HUES48 (cell line): ENCODE results near the gene SLC45A3.
A peak's percentile ranks its signal among the peaks of the same experiment; 100 is the strongest.

Source experiments
- H3K27ac ChIP-seq: one replicate; pipeline ENCODE4 v1.7.0; 2013; ENCODE audit warnings: low read depth, low read length, inconsistent platforms
- H3K27me3 ChIP-seq: 2 replicates; pipeline ENCODE4 v1.6.1; 2013; ENCODE audit warnings: mild to moderate bottlenecking, low read length; ENCODE audit not compliant: control insufficient read depth, insufficient read depth
- H3K36me3 ChIP-seq: 2 replicates; pipeline ENCODE4 v1.6.1; 2013; ENCODE audit warnings: low read length; ENCODE audit not compliant: control insufficient read depth, insufficient read depth
- H3K4me1 ChIP-seq: 2 replicates; pipeline ENCODE4 v1.6.1; 2013; ENCODE audit warnings: mild to moderate bottlenecking, low read length; ENCODE audit not compliant: control insufficient read depth, insufficient read depth
- H3K4me3 ChIP-seq: 2 replicates; pipeline ENCODE4 v1.5.1; 2013; ENCODE audit warnings: mild to moderate bottlenecking, low read depth, low read length
- H3K9ac ChIP-seq: 2 replicates; pipeline ENCODE4 v1.6.1; 2013; ENCODE audit warnings: mild to moderate bottlenecking, low read depth, low read length, moderate library complexity
- H3K9me3 ChIP-seq: 2 replicates; pipeline ENCODE4 v1.6.1; 2013; ENCODE audit warnings: low read length; ENCODE audit not compliant: control insufficient read depth, insufficient read depth

The SLC45A3 gene

DNA sequence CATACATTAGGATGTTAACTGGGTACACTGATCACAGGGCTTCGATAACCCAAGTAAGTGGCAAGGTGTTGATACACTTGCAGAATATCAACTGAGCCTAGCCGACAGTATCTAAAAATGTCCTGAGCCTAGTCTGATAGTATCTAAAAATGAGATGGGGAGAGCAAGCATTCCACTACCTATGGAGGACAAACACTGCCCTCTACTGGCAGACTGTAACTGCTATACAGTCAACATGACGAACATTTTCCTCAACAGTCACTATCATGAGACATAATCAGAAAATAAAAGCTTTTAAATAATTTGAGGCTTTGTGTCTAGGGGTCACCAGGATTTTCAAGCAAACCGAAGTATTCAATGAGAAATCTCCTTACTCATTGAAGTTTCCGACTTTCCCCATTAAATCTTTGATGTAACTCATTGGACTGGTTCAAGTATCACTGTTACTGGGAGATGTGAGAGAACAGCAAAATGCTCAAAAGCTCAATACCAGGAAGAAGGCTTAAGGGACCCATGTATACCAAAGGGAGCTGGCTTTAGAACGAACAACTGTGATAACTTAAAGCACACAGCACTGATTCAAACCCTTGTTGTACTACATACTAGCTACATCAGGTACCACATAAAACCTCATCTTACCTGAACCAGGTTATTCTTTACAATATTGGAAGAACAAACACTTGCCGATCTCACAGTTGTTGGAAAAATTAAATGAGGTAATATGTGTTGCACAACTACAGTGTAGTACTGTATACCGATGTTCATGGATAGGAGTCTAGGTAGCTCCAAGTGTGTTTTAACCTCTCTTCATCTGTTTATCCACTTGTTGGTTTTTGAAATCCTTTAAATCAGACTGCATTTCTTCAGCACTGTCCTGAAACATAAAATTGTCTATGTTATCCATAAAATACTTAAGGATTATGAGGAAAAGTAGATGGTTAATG is 31.1 kb upstream of the SLC45A3 start:
- Histone ChIP-seq H3K4me3 (no peak overlapping the region), H3K4me1 (peaks cover 34% of the 10 kb centered on the region), H3K27ac (peak overlapping the region; percentile 65), H3K9ac (no peak overlapping the region), H3K9me3 (no peaks in the 10 kb centered on the region), H3K27me3 (no peaks in the 10 kb centered on the region), H3K36me3 (peaks cover 58% of the 10 kb centered on the region)

DNA sequence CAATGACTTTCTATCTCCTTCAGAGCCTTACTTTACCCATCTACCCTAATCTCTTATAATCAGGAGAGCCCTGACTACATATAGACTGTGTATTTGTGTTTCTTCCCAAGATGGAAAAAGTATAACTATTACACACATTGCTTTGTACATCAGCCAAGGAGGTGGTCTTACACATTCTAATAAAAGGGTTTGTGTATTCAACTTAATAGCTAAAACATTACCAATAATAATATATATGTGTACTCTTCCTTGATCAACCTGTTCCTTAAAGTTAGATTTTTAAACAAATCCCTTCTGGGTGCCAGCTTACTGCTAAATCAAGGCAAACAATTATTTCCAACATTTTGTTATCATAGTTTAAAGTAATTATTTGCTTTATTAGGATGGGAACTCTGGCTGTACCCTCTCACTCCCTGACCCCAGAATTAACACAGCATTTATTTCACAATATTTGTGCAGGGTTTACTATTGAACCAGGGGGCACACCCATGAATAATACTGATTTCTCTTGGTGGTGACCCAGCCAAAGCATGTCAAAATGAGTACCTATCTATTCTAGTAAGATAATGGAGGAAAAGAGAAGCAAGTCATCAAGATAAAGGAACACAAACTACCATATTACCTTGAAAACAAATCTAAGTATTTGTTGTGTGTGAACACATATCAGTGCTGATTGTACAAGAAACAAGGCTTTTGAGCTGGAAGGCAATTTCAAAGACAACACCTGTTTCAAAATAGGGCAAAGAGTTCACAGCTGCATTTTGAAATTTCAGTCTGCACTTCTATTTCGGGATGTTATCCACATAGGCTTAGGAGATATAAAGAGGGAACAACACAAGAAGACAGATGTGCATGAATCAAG is 30.1 kb upstream of the SLC45A3 start:
- H3K36me3 ChIP-seq, result peaks cover 48% of the 10 kb centered on the region

GRCh38 chr1:205709640-205710039 is 29.3 kb upstream of the SLC45A3 start:
- Histone ChIP-seq H3K27ac (no peak overlapping the region), H3K36me3 (peaks cover 40% of the 10 kb centered on the region), H3K9ac (no peak overlapping the region), H3K9me3 (no peaks in the 10 kb centered on the region), H3K4me3 (no peak overlapping the region), H3K4me1 (peaks cover 22% of the 10 kb centered on the region), H3K27me3 (no peaks in the 10 kb centered on the region)

More for the DNA sequence above, 30.1 kb upstream of the SLC45A3 start:
- Histone ChIP-seq H3K27me3 (no peaks in the 10 kb centered on the region), H3K4me3 (no peak overlapping the region), H3K27ac (no peak overlapping the region), H3K9me3 (no peaks in the 10 kb centered on the region), H3K9ac (no peak overlapping the region), H3K4me1 (peaks cover 28% of the 10 kb centered on the region)

DNA sequence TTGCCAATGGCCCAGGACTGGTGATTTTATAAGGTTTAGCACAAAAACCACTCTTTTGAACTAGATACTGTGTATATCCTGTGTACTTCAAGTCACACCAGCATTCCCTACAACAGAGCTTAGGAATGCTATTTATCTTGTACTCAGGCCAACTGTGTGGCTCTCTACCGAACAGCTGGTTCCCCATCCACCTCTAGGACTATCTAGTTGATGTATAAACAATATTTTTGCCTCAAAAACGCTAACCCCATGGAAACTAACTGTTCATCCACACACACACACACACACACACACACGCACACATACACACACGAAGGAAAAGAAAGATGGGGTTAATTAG is 28.7 kb upstream of the SLC45A3 start:
- no peak overlapping the region for H3K9ac ChIP-seq
- H3K27me3 ChIP-seq, result no peaks in the 10 kb centered on the region
- H3K27ac ChIP-seq, result no peak overlapping the region

DNA sequence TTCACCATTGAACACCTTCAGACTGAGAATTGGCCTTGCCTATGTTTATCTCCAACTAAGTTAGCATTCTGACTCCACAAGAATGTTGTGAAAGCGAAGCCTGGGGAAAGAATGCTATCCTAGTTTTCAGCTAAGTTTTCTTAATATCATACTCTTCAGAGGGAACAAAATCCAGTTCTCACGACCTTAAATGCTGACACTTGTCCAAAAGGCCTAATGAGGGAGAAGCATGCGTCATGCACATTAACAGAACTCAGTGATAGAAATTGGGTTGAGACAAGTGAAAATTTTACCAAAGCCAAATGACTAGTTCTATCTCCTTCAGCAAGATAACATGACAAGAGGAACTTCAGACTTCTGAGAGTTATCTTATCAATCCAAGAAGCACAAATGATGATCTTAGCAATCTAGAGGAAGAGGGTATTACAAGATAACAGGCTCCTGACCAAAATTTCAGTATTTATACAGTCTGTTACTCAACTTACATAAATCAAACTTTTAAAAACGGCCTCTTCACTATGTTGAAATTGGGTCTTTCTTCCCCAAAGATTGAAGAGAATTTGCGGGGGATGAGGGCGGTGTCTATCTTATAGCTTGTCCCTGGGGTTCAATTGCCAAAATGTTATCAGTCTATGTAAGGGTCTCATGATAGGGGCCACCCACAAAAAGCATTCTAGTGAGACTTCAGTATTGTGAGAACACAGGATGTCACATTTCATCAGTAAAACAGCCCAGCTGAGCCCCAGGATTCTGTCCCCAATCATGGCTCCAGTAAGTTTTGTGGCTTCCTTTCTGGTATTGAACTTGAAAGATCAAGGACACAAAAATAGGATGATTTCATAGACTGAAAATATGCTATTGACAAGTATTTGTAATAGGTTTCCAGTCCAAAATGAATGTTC is 26.5 kb upstream of the SLC45A3 start:
- peaks cover 31% of the 10 kb centered on the region for H3K36me3 ChIP-seq
- no peak overlapping the region for H3K27ac ChIP-seq
- H3K4me1 ChIP-seq, result 0 out of 2 replicates have a peak, but pooled peaks cover 1% of the 10 kb centered on the region
- H3K9me3 ChIP-seq, result no peaks in the 10 kb centered on the region
- no peaks in the 10 kb centered on the region for H3K27me3 ChIP-seq
- no peak overlapping the region for H3K9ac ChIP-seq
- H3K4me3 ChIP-seq, result no peak overlapping the region

More for the DNA sequence above, 28.7 kb upstream of the SLC45A3 start:
- H3K4me1 ChIP-seq, result peaks cover 16% of the 10 kb centered on the region
- no peak overlapping the region for H3K4me3 ChIP-seq
- peaks cover 36% of the 10 kb centered on the region for H3K36me3 ChIP-seq
- H3K9me3 ChIP-seq, result no peaks in the 10 kb centered on the region

- H3K27me3 ChIP-seq, result no peaks in the 10 kb centered on the region
- H3K4me3 ChIP-seq, result no peak overlapping the region
- peaks cover 12% of the 10 kb centered on the region for H3K4me1 ChIP-seq
- H3K36me3 ChIP-seq, result peaks cover 21% of the 10 kb centered on the region
- no peaks in the 10 kb centered on the region for H3K9me3 ChIP-seq
- no peak overlapping the region for H3K9ac ChIP-seq
- H3K27ac ChIP-seq, result no peak overlapping the region
Observed at GRCh38 chr1:205704903-205705302, 24.6 kb upstream of the SLC45A3 start.

DNA sequence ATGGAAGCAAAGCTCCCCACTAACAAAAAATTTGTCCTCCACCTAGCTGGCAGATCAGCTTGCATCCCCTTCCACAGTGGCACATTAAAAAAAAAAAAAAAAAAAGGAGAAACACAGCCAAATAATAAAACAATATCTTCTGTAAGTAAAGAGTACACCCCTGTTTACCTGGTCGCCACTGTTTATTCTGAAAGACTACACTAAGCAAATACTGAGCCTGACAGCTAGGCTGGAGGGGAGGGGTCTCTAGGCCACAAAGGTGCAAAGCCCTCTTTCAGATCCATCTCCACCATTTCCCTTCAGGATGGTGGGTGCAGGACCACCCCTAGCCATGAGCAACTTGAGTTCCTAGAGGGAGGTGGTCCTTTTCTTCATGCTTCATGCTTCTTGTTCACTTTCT is 22.8 kb upstream of the SLC45A3 start:
- Histone ChIP-seq H3K27me3 (no peaks in the 10 kb centered on the region), H3K4me1 (peaks cover 12% of the 10 kb centered on the region), H3K9me3 (no peaks in the 10 kb centered on the region), H3K27ac (no peak overlapping the region), H3K4me3 (no peak overlapping the region), H3K36me3 (peaks cover 3% of the 10 kb centered on the region; the same call in 1 of the 2 replicates), H3K9ac (no peak overlapping the region)

DNA sequence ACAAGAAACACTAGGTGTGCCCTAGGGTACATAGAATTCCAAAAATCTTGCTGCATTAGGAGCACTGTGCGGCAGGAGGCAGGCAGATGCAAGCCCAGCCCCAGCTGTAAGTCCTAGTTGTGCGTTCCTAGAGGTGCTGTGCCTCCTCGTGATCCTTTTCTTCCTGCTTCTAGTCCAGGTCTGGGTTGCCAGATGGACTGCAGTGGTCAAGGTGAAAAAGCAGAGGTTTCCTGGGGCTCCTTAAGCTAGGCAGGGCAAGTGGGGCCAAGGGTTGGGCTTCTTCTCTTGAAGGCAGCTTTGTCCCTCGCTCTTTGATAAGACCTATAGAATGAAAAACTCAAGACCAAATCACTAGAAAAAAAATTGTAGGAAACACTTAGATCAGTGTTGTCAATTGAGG is 21.6 kb upstream of the SLC45A3 start:
- Histone ChIP-seq H3K9me3 (no peaks in the 10 kb centered on the region), H3K36me3 (peaks cover 3% of the 10 kb centered on the region; the same call in 1 of the 2 replicates), H3K9ac (no peak overlapping the region), H3K4me3 (no peak overlapping the region), H3K4me1 (peaks cover 12% of the 10 kb centered on the region), H3K27ac (no peak overlapping the region), H3K27me3 (no peaks in the 10 kb centered on the region)

GRCh38 chr1:205701420-205701819 is 21.1 kb upstream of the SLC45A3 start:
- Histone ChIP-seq H3K27me3 (no peaks in the 10 kb centered on the region), H3K36me3 (no peaks in the 10 kb centered on the region; the same call in 1 of the 2 replicates), H3K4me3 (no peak overlapping the region), H3K9me3 (no peaks in the 10 kb centered on the region), H3K9ac (no peak overlapping the region), H3K4me1 (peaks cover 12% of the 10 kb centered on the region), H3K27ac (peak overlapping the region; percentile 32)

- Histone ChIP-seq H3K9me3 (no peaks in the 10 kb centered on the region), H3K36me3 (no peaks in the 10 kb centered on the region; the same call in 1 of the 2 replicates), H3K27ac (peak overlapping the region; percentile 32), H3K4me1 (peaks cover 12% of the 10 kb centered on the region), H3K4me3 (no peak overlapping the region), H3K9ac (no peak overlapping the region), H3K27me3 (no peaks in the 10 kb centered on the region)
Observed at GRCh38 chr1:205700865-205701401, 20.6 kb upstream of the SLC45A3 start.
